NCI-H2196 (cell line): ENCODE data around the gene GARIN5B.

Experiments used
- DNase-seq: peaks from one replicate; lab custom pipeline; 2025; ENCODE audit not compliant: unreplicated experiment; lab: John Stamatoyannopoulos, UW

Gene GARIN5B

GRCh38 chr19:55389386-55390317 is 26.6 kb upstream of the GARIN5B start:
- no peak for DNase-seq

GRCh38 chr19:55387736-55388497 is 24.9 kb upstream of the GARIN5B start:
- DNase-seq: no peak

GRCh38 chr19:55386493-55386971 is 23.5 kb upstream of the GARIN5B start:
- no peak for DNase-seq

GRCh38 chr19:55385724-55386492 is 22.8 kb upstream of the GARIN5B start, which contains the start of gene RPL28:
Gene RPL28, plus strand, starts transcription at chr19:55385932. Its CDS starts 426 bp downstream, at chr19:55386358.
- DNase-seq: peak; percentile 99

- peak; percentile 98 for DNase-seq
Measured at GRCh38 chr19:55384920-55385723, 22.1 kb upstream of the GARIN5B start.

- peak; percentile 61 for DNase-seq
Measured at GRCh38 chr19:55384131-55384919, 21.3 kb upstream of the GARIN5B start, which contains the start of gene TMEM238. Gene TMEM238, minus strand, starts transcription at chr19:55384292. Its CDS starts 33 bp downstream, at chr19:55384259.

- DNase-seq: peak; percentile 69
Measured at GRCh38 chr19:55383279-55384130, 20.4 kb upstream of the GARIN5B start.

- DNase-seq: no peak
Measured at GRCh38 chr19:55382522-55383054, 19.5 kb upstream of the GARIN5B start.

- no peak for DNase-seq
Measured at GRCh38 chr19:55382013-55382412, 19.0 kb upstream of the GARIN5B start.

- no peak for DNase-seq
Measured at GRCh38 chr19:55379174-55379573, 16.1 kb upstream of the GARIN5B start.

GRCh38 chr19:55377356-55378131 is 14.5 kb upstream of the GARIN5B start:
- no peak for DNase-seq

- DNase-seq: no peak
Measured at GRCh38 chr19:55376241-55376933, 13.3 kb upstream of the GARIN5B start, which contains the start of gene TMEM190. Gene TMEM190, plus strand, starts transcription at chr19:55376826. Its CDS starts 28 bp downstream, at chr19:55376854.

- DNase-seq: no peak
Measured at GRCh38 chr19:55373993-55374757, 11.1 kb upstream of the GARIN5B start.

GRCh38 chr19:55373306-55373992 is 10.4 kb upstream of the GARIN5B start:
- DNase-seq: no peak
